ENCODE measurements around the gene FCHSD2.

FCHSD2 gene

DNA sequence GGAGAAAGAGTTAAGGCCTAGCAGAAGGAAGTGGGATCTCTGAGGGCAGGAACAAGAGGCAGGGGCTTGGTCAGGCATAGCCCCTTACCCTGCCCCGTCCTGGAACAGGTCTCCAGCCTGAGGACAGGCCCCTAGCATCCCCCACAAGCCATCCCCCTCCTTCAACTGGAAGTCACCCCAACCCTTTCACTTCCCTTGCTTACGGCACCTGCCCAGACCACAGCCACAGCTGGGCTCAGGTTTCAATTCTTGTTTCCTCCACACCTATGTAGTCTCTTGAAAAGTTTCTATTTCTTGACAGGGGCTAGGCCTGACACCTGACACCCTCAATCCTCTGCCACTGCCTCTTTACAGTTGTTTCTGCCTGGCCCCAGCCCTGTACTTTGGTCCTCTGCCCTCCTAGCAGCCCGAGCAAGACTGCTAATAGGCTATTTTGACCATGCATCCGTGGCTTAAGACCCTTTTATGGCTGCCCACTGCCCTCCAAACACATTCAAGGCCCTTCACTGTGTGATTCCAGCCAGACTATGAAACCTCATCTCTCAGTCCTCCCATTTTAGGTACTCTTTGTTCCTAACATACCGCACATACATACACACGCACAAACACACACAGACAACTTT lies 10.9 kb upstream of the FCHSD2 start:
- no peak for DNase-seq (ENCODE audit: low read depth)
- in situ Hi-C loops (cut with HindIII; ENCODE audit: low sequenced_read_pairs) = no loop called here
- H3K4me3 ChIP-seq (ENCODE audit: low read depth, low read length) = no peak overlapping the region
- TF ChIP-seq, protein P1, sequence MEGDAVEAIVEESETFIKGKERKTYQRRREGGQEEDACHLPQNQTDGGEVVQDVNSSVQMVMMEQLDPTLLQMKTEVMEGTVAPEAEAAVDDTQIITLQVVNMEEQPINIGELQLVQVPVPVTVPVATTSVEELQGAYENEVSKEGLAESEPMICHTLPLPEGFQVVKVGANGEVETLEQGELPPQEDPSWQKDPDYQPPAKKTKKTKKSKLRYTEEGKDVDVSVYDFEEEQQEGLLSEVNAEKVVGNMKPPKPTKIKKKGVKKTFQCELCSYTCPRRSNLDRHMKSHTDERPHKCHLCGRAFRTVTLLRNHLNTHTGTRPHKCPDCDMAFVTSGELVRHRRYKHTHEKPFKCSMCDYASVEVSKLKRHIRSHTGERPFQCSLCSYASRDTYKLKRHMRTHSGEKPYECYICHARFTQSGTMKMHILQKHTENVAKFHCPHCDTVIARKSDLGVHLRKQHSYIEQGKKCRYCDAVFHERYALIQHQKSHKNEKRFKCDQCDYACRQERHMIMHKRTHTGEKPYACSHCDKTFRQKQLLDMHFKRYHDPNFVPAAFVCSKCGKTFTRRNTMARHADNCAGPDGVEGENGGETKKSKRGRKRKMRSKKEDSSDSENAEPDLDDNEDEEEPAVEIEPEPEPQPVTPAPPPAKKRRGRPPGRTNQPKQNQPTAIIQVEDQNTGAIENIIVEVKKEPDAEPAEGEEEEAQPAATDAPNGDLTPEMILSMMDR (IDR thresholded peaks at IDR 0.05; ENCODE audit: low read depth, low read length, missing control alignments) = no peak

DNA sequence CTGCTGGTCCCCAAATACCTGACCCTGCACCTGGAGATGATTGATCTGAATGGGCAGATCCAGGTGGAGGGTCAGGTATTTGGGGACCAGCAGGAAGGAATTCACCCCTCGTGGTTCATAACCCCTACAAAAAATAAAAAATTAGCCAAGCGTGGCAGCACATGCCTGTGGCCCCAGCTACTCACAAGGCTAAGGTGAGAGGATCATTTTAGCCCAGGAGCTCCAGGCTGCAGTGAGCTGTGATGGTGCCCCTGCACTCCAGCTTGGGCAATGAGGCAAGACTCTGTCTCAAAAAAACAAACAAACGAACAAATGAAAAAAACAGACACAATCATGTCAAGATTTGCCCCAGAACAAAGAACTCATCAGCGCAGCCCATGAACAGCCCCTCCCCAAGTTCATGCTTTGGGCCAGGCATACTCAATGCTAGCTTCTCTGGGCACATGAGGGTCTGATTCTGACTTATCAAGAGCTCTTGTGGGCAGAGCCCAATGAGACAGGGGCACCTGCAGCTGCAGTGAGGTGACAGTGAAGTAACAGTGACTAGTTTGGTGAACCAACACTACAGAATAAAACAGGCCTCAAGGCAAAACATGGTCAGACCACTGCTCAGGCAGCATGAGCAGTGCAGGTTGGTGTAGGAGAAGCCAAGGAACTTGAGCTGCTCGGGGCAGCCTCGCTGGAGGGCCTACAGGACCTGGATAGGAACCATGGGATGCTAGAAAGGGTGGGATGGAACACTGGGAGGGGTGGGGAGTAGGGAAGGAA lies 10.2 kb upstream of the FCHSD2 start:
- no peak overlapping the region for H3K4me3 ChIP-seq (ENCODE audit: low read depth, low read length)
- DNase-seq (ENCODE audit: low read depth) = no peak
- TF ChIP-seq, protein P1 (IDR thresholded peaks at IDR 0.05; ENCODE audit: low read depth, low read length, missing control alignments) = no peak
- in situ Hi-C loops (cut with HindIII; ENCODE audit: low sequenced_read_pairs) = no loop called here

DNA sequence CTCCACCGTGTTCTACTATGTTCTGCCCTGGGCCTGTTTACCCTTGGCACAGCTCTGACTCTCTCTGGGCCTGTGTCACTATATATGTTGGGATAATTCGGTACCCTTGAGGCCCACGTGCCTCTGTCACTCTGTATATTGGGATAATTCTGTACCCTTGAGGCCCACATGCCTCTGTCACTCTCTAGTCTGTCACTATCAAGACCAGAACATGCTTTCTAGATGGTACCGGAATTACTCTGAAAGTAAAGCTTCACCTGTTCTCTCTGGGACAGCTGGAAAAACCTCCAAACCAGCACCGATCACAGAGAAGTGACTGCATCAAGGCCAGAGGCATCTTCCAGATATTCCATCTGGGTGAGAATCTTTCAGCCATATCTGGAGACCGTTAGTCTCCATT lies 9.3 kb upstream of the FCHSD2 start:
- in situ Hi-C loops (cut with HindIII; ENCODE audit: low sequenced_read_pairs) = no loop called here
- no peak overlapping the region for H3K4me3 ChIP-seq (ENCODE audit: low read depth, low read length)
- TF ChIP-seq, protein P1 (IDR thresholded peaks at IDR 0.05; ENCODE audit: low read depth, low read length, missing control alignments) = no peak
- DNase-seq (ENCODE audit: low read depth) = no peak

DNA sequence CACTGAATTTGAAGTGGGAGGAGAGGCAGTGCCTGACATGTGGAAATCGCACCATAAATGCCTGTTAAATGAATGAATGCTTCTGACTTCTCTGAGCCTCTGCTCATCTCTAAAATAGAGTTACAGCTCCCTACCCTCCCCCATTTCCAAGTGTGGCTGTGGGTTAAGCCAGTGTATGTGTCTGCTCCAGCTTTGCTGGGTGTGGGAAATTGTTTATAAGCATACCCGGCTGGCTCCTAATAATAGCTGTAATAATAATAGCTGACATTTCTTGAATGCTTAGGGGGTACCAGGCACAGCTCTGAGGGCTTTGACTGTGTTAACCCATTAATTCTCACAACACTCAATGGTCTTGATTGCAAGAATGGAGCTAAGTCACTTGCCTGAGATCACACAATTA lies 7.0 kb upstream of the FCHSD2 start:
- no peak for DNase-seq (ENCODE audit: low read depth)
- TF ChIP-seq, protein P1 (IDR thresholded peaks at IDR 0.05; ENCODE audit: low read depth, low read length, missing control alignments) = no peak
- H3K4me3 ChIP-seq (ENCODE audit: low read depth, low read length) = no peak overlapping the region
- in situ Hi-C loops (cut with HindIII; ENCODE audit: low sequenced_read_pairs) = no loop called here

DNA sequence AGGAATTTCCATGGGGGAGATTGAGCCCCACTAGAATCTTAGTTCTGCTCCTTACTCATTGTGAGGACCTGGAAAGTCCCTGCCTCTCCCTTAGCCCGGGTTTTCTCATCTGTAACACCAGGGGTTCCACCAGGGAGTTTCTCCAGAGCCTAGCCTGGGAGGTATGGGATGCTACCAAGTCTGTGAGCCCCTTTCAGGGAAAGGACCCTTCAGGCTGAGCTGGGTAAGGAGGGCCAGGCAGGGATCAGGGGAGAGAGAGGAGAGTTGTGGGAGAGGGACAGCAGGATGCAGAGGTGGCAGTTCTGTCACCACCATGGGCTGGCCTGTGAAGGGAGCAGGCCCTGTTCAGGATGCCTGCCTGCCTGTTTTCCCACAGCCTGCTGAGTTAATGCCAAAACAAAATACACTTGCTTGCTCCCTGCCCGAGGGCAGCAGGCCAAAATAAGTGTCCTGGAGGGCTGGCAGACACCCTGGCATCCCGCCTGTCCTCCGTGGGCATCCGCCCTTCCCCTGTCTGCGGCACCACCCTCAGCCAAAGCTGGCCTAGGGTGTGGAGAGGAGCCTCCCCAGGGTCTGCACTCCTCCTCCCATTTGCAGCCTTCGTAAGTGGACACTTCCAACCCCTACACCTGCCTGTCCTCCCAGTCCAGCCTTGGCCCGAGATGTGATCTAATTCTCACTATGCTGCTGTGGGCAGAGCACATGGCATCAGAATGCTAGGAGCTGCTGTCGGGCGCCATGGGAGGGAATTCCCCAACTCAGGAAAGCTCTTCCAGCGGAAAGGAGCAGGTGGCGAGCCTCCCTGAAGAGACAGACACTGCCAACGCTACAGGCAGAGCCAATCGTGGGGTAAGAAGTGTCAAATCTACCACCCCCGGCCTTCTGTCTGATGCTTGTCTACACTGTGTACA lies 5.9 kb upstream of the FCHSD2 start:
- TF ChIP-seq, protein P1 (IDR thresholded peaks at IDR 0.05; ENCODE audit: low read depth, low read length, missing control alignments) = no peak
- in situ Hi-C loops (cut with HindIII; ENCODE audit: low sequenced_read_pairs) = no loop called here
- no peak for DNase-seq (ENCODE audit: low read depth)
- no peak overlapping the region for H3K4me3 ChIP-seq (ENCODE audit: low read depth, low read length)

DNA sequence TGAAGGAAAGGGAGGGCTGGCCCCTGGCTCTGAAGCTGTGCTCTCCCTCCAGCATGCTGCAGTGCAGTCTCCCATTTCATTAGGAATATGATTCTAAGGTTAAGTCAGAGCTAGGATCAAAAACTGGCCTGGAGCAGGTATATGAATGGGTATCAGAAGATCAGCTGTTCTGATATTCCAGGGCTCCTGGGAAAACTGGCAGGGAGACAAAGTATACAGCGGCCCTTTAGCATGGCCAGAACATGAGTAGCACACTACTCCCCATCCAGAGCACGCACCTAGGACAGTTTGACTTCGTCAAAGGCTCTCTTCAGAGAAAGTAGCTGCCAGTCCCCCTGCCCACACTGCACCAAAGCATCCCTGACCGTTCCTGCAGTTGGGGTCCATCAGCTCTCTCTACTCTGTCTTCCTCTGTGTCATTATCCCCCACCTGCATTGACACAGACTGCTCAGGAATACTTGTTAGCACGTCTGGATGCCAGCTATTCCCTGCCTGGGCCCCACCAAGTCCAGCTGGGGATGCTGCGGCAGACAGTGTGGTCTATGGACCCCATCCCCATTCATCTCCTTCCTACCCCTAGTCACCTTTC lies 4.0 kb upstream of the FCHSD2 start:
- in situ Hi-C loops (cut with HindIII; ENCODE audit: low sequenced_read_pairs) = no loop called here
- no peak for DNase-seq (ENCODE audit: low read depth)
- TF ChIP-seq, protein P1 (IDR thresholded peaks at IDR 0.05; ENCODE audit: low read depth, low read length, missing control alignments) = no peak
- H3K4me3 ChIP-seq (ENCODE audit: low read depth, low read length) = no peak overlapping the region

All from astrocyte of the cerebellum (primary cell).